Panc1 (cell line): Measurements from ENCODE around the gene TMEM239. TPM values are rescaled to one million over a fixed set of nuclear protein-coding genes. Genes with fewer than 3 reads are reported as not detected.

ENCODE experiments used
- ATAC-seq: fragments of 200-7000 bp; cut with Tn5 transposase; 2 replicates; pipeline ENCODE4 v1.9.1; 2020; ENCODE audit warnings: mild to moderate bottlenecking, moderate library complexity
- BruUV-seq: library from RNA; stranded (reverse); fragments of 400-500 nt; replicated peaks from 2 replicates; lab custom pipeline; 2021; lab: Mats Ljungman, UMichigan
- CTCF ChIA-PET: fragments of 300-600 bp; sonication (Branson Sonifier 250); formaldehyde crosslinking; loops from one replicate; lab custom pipeline; 2022; ENCODE audit warnings: antibody characterized with exemption; lab: Charles Lee
- POLR2A ChIA-PET: fragments of 300-600 bp; sonication (Branson Sonifier 250); formaldehyde crosslinking; loops from one replicate; lab custom pipeline; 2022; ENCODE audit warnings: antibody characterized with exemption; lab: Charles Lee
- DNase-seq: peaks from one replicate; pipeline ENCODE4 v3.0.0-alpha.2; 2010; ENCODE audit warnings: low read depth, low spot score
- H3K27ac ChIP-seq: 2 replicates; pipeline ENCODE4 v1.5.1; 2011; ENCODE audit warnings: mild to moderate bottlenecking, low read length, inconsistent platforms
- H3K27me3 ChIP-seq: fragments of 200-500 bp; sonication (Bioruptor generic); 2 replicates; pipeline ENCODE4 v1.6.0; 2014; ENCODE audit warnings: low read length, inconsistent platforms; ENCODE audit not compliant: control insufficient read depth, insufficient read depth
- H3K36me3 ChIP-seq: fragments of 200-500 bp; sonication (Bioruptor generic); 2 replicates; pipeline ENCODE4 v1.5.1; 2014; ENCODE audit warnings: inconsistent platforms, mild to moderate bottlenecking, low read length, moderate library complexity; ENCODE audit not compliant: control insufficient read depth, insufficient read depth
- H3K4me1 ChIP-seq: 2 replicates; pipeline ENCODE4 v1.5.1; 2011; ENCODE audit warnings: inconsistent platforms, mild to moderate bottlenecking, low read length, moderate library complexity; ENCODE audit not compliant: control insufficient read depth, insufficient read depth
- H3K4me3 ChIP-seq, 2 experiments: 2 replicates each; pipeline ENCODE4 v1.5.1; 2011 to 2012; ENCODE audit warnings: low read depth in 2 of 2, low read length in 2 of 2, mild to moderate bottlenecking in 2 of 2, inconsistent platforms in 1 of 2, moderate library complexity in 1 of 2
- H3K9me3 ChIP-seq: fragments of 200-500 bp; sonication (Bioruptor generic); 2 replicates; pipeline ENCODE4 v1.5.1; 2014; ENCODE audit warnings: low read depth, mild to moderate bottlenecking, inconsistent platforms, low read length, moderate library complexity; ENCODE audit not compliant: control insufficient read depth, insufficient read depth
- POLR2AphosphoS5 ChIP-seq: IDR thresholded peaks from 2 replicates; pipeline ENCODE4 v1.6.1; 2012; ENCODE audit warnings: mild to moderate bottlenecking, low read depth, low read length, moderate library complexity
- SIN3A ChIP-seq: IDR thresholded peaks from 2 replicates; pipeline ENCODE4 v1.6.1; 2012; ENCODE audit warnings: low read depth, mild to moderate bottlenecking, low read length, moderate library complexity, borderline replicate concordance; ENCODE audit not compliant: insufficient read depth
- TCF7L2 ChIP-seq: IDR thresholded peaks from 2 replicates; pipeline ENCODE4 v1.6.1; 2011; ENCODE audit warnings: mild to moderate bottlenecking, low read depth, low read length, inconsistent platforms
- in situ Hi-C: cut with HindIII; loops from 2 replicates; pipeline ENCODE4 v1.10.0; 2016; ENCODE audit warnings: low sequenced_read_pairs, low pct_unique_long_range_greater_than_20kb
- intact Hi-C: fragments of 100-400 bp; cut with micrococcal nuclease; formaldehyde crosslinking; loops from one replicate; pipeline ENCODE4 v1.10.0; 2022; ENCODE audit not compliant: unreplicated experiment
- total RNA-seq: library from RNA; stranded (reverse); gene quantifications from one replicate; pipeline ENCODE4 v1.2.1, GENCODE V29; 2021; ENCODE audit not compliant: unreplicated experiment
- TF ChIP-seq, protein P1 (sequence below): fragments of 450-650 bp; IDR thresholded peaks from 2 replicates; pipeline ENCODE4 v1.5.1; 2017; ENCODE audit warnings: mild to moderate bottlenecking
- TF ChIP-seq, protein P2 (sequence below), 2 experiments: IDR thresholded peaks; 2 replicates each; pipeline ENCODE4 v1.6.1; 2011 to 2012; ENCODE audit warnings: low read depth in 2 of 2, control low read depth in 1 of 2, low read length in 1 of 2, mild to moderate bottlenecking in 1 of 2, moderate library complexity in 1 of 2; ENCODE audit not compliant: insufficient read depth in 1 of 2

The TMEM239 gene
- total RNA-seq, 1 experiment from 2014 or later: not detected

DNA sequence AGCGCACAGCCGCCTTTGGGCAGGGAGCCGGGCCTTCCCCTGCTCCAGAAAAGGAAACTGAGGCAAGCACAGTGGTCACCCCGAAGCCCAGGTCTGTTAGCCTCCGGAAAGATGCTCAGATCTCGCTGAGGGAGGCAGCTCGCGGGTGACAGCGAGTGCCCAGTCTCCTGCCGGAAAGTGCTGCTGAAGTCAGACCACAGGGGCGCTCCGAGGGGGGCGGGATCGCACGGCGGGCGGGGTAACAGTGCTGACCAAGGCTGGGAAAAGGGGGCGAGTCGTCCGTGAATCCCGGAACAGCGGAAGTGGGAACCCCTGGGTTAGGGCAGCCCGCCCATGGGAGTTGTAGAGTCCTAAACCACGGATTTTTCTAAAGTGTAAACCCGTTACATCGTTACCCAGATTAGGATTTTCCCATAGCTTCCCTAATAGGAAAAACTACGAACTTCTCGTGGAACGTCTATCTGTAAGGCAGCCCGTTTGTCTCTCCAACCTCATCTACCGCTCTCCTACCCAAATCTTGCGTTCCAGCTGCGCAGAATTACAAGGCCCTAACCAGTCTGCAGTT, 24.9 kb downstream of the TMEM239 start:
- peak overlapping the region; percentile 93 for H3K27ac ChIP-seq
- H3K9me3 ChIP-seq: no peaks in the 10 kb centered on the region
- TF ChIP-seq, protein P1, sequence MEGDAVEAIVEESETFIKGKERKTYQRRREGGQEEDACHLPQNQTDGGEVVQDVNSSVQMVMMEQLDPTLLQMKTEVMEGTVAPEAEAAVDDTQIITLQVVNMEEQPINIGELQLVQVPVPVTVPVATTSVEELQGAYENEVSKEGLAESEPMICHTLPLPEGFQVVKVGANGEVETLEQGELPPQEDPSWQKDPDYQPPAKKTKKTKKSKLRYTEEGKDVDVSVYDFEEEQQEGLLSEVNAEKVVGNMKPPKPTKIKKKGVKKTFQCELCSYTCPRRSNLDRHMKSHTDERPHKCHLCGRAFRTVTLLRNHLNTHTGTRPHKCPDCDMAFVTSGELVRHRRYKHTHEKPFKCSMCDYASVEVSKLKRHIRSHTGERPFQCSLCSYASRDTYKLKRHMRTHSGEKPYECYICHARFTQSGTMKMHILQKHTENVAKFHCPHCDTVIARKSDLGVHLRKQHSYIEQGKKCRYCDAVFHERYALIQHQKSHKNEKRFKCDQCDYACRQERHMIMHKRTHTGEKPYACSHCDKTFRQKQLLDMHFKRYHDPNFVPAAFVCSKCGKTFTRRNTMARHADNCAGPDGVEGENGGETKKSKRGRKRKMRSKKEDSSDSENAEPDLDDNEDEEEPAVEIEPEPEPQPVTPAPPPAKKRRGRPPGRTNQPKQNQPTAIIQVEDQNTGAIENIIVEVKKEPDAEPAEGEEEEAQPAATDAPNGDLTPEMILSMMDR: no peak
- TF ChIP-seq TCF7L2 (no peak), SIN3A (no peak), POLR2AphosphoS5 (no peak)
- TF ChIP-seq, protein P2, sequence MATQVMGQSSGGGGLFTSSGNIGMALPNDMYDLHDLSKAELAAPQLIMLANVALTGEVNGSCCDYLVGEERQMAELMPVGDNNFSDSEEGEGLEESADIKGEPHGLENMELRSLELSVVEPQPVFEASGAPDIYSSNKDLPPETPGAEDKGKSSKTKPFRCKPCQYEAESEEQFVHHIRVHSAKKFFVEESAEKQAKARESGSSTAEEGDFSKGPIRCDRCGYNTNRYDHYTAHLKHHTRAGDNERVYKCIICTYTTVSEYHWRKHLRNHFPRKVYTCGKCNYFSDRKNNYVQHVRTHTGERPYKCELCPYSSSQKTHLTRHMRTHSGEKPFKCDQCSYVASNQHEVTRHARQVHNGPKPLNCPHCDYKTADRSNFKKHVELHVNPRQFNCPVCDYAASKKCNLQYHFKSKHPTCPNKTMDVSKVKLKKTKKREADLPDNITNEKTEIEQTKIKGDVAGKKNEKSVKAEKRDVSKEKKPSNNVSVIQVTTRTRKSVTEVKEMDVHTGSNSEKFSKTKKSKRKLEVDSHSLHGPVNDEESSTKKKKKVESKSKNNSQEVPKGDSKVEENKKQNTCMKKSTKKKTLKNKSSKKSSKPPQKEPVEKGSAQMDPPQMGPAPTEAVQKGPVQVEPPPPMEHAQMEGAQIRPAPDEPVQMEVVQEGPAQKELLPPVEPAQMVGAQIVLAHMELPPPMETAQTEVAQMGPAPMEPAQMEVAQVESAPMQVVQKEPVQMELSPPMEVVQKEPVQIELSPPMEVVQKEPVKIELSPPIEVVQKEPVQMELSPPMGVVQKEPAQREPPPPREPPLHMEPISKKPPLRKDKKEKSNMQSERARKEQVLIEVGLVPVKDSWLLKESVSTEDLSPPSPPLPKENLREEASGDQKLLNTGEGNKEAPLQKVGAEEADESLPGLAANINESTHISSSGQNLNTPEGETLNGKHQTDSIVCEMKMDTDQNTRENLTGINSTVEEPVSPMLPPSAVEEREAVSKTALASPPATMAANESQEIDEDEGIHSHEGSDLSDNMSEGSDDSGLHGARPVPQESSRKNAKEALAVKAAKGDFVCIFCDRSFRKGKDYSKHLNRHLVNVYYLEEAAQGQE (IDR thresholded peaks at IDR 0.05; ENCODE audit: insufficient read depth in 1 of 2, low read depth in 2 of 2, low read length in 1 of 2): no peak
- intact Hi-C loops (no loop called here), in situ Hi-C loops (no loop called here)
- no peaks in the 10 kb centered on the region for H3K27me3 ChIP-seq
- peak; percentile 81 for ATAC-seq
- POLR2A ChIA-PET: no interaction called here
- DNase-seq: no peak
- TSS peak; percentile 80 for BruUV-seq
- H3K36me3 ChIP-seq: no peaks in the 10 kb centered on the region
- no peaks in the 10 kb centered on the region for H3K4me1 ChIP-seq
- CTCF ChIA-PET: no interaction called here
- peak overlapping the region; percentile 79 to 85 for H3K4me3 ChIP-seq

DNA sequence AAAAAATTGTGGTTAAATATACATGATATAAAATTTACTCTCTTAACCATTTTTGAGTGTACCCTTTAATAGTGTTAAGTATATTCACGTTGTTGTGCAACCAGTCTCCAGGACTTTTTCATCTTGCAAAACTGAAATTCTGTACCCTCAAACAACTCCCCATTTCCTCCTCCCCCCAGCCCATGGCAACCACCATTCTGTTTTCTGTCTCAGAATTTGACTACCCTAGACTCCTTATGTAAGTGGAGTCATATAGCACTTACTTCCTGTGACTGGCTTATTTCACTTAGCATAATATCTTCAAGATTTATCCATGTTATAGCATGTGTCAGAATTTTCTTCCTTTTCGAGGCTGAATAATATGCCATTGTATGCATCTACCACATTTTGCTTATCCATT, 29.4 kb downstream of the TMEM239 start:
- no peak overlapping the region for H3K27ac ChIP-seq
- H3K9me3 ChIP-seq: no peaks in the 10 kb centered on the region
- no peaks in the 10 kb centered on the region for H3K27me3 ChIP-seq
- no TSS peak for BruUV-seq
- no peaks in the 10 kb centered on the region for H3K36me3 ChIP-seq
- TF ChIP-seq, protein P2 (IDR thresholded peaks at IDR 0.05; ENCODE audit: insufficient read depth in 1 of 2, low read depth in 2 of 2, low read length in 1 of 2): no peak
- TF ChIP-seq POLR2AphosphoS5: no peak
- TF ChIP-seq, protein P1: no peak
- no peak for TF ChIP-seq TCF7L2
- TF ChIP-seq SIN3A: no peak
- H3K4me3 ChIP-seq: no peak overlapping the region
- intact Hi-C loops: no loop called here
- no peaks in the 10 kb centered on the region for H3K4me1 ChIP-seq
- ChIA-PET CTCF (no interaction called here), POLR2A (no interaction called here)
- in situ Hi-C loops: no loop called here
- ATAC-seq (no peak), DNase-seq (no peak)
